Bronchial epithelial cell (primary cell): ENCODE measurements around the gene KRT24. TPM values are rescaled to one million over a fixed set of nuclear protein-coding genes. Genes with fewer than 3 reads are reported as not detected.
A peak's percentile ranks its signal among the peaks of the same experiment; 100 is the strongest.

ENCODE experiments used
- DNase-seq: peaks from one replicate; pipeline ENCODE4 v3.0.0-alpha.2; 2010; ENCODE audit warnings: low read depth
- FAIRE-seq: peaks from 2 replicates; lab custom pipeline; 2011; peaks lifted over from hg19 to GRCh38; lab: Jason Lieb, UNC
- H3K27me3 ChIP-seq: 2 replicates; pipeline ENCODE4 v1.5.1; 2011; ENCODE audit warnings: low read length; ENCODE audit not compliant: control insufficient read depth, insufficient read depth
- H3K36me3 ChIP-seq: 2 replicates; pipeline ENCODE4 v1.5.1; 2011; ENCODE audit warnings: low read length; ENCODE audit not compliant: control insufficient read depth, insufficient read depth
- H3K4me3 ChIP-seq: 2 replicates; pipeline ENCODE4 v1.5.1; 2011; ENCODE audit warnings: mild to moderate bottlenecking, low read depth, low read length, control low read depth
- total RNA-seq: library from RNA; depleted of rRNA; stranded (reverse); fragments of >200 nt; gene quantifications from 2 replicates; pipeline ENCODE4 v1.2.1, GENCODE V29; 2014
- TF ChIP-seq, protein P1 (sequence below): IDR thresholded peaks from 2 replicates; pipeline ENCODE4 v1.5.1; 2011; ENCODE audit warnings: mild to moderate bottlenecking, moderate library complexity, low read length, control low read depth, inconsistent platforms; ENCODE audit not compliant: insufficient read depth, severe bottlenecking

Gene KRT24
- total RNA-seq, 1 donor from 2014 or later: 1.6 TPM

DNA sequence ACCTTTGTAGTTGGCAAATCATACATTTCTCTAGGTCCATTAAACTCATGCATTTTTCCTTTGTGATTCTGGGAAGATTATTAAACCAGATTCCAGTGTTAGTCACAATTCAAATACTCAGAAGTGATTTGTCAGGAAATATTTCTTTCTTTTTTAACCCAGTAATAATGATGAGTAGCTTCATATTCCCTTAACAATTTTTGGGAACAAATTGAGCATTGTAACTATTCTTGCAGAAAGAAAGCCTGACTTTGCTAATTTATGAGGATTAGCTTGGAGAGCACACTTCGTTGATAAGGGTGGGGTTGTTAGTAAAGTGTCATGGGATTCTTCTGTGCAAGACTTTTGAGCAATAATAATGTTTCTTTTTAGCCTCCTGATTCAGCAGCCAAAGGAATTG lies 18.7 kb upstream of the KRT24 start:
- FAIRE-seq: no peak
- Histone ChIP-seq H3K27me3 (peaks cover 2% of the 10 kb centered on the region), H3K36me3 (no peaks in the 10 kb centered on the region), H3K4me3 (no peak overlapping the region)
- TF ChIP-seq, protein P1, sequence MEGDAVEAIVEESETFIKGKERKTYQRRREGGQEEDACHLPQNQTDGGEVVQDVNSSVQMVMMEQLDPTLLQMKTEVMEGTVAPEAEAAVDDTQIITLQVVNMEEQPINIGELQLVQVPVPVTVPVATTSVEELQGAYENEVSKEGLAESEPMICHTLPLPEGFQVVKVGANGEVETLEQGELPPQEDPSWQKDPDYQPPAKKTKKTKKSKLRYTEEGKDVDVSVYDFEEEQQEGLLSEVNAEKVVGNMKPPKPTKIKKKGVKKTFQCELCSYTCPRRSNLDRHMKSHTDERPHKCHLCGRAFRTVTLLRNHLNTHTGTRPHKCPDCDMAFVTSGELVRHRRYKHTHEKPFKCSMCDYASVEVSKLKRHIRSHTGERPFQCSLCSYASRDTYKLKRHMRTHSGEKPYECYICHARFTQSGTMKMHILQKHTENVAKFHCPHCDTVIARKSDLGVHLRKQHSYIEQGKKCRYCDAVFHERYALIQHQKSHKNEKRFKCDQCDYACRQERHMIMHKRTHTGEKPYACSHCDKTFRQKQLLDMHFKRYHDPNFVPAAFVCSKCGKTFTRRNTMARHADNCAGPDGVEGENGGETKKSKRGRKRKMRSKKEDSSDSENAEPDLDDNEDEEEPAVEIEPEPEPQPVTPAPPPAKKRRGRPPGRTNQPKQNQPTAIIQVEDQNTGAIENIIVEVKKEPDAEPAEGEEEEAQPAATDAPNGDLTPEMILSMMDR: no peak
- DNase-seq: peak; percentile 22

DNA sequence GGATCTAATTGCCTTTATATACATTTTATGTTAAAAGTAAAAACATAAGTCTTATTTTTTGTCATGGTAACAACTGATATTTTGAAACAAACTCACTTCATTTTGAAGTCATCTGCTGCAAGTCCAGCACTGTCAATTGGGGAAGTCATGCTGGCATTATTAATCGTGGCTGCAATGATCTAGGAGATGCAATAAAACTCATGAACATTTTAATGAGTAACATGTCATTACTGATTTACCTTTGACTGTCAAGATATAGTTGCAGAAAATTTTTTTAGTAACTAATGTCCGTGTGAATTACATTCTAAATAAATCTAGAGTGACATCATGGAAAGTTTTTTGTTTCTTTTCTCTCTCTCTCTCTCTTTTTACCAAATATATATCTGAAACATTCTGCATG lies 17.3 kb upstream of the KRT24 start:
- TF ChIP-seq, protein P1: no peak
- no peak for DNase-seq
- H3K36me3 ChIP-seq: no peaks in the 10 kb centered on the region
- no peak overlapping the region for H3K4me3 ChIP-seq
- peaks cover 2% of the 10 kb centered on the region for H3K27me3 ChIP-seq
- no peak for FAIRE-seq

DNA sequence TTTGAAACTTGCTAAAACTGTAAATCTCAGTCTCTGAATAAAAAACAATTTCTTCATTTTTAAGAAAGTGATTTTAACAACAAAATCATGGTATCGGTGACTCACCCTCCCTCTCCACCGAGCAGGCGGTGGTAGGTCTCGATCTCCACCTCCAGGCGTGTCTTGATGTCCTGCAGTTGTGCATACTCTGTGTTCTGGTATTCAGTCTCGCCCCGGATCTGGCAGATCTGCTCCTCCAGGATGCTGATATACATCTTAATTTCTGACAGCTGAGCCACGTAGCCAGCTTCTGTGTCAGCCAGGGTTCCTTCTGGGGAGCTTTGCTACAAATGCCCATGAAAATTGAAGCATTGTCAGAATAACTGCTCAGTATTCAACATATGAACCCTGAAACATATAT lies 15.4 kb upstream of the KRT24 start:
- Histone ChIP-seq H3K36me3 (no peaks in the 10 kb centered on the region), H3K27me3 (peaks cover 2% of the 10 kb centered on the region), H3K4me3 (no peak overlapping the region)
- TF ChIP-seq, protein P1: no peak
- DNase-seq (no peak), FAIRE-seq (no peak)

DNA sequence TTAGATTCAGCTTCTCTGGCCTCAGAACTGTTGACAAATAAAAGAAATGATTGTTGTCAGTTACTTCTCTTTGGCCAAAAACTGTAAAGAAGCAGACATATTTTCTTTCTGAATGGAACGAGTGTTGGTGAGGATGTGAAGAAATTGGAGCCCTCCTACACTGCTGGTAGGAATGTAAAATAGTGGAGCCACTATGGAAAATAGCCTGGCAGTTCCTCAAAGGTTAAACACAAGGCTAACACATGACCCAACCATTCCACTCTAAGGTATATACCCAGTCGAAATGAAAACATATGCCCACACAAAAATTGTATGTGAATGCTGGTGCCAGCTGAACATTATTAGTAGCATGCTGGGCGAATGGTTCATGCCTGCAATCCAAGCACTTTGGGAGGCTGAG lies 14.2 kb upstream of the KRT24 start:
- H3K4me3 ChIP-seq: no peak overlapping the region
- TF ChIP-seq, protein P1: no peak
- no peaks in the 10 kb centered on the region for H3K36me3 ChIP-seq
- DNase-seq: no peak
- H3K27me3 ChIP-seq: peaks cover 2% of the 10 kb centered on the region
- no peak for FAIRE-seq

DNA sequence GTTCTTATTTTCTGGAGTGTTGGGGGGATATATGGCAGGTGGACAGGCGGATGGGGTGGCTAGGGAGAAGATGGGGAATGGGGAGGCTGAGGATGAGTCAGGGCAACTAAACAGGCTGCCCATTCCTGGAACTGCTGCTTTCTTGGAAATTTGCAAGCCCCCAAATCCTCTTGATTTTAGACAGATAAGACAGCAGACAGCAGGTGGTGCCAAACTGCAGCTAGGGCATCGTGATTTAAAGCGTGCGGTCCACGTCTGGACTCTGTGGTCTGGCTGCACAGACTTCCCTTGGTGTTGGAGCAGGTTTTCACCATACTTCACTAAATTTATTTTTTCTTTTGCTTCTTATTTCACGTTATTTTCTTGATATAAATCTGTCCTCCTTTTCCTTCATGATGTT lies 10.9 kb upstream of the KRT24 start:
- TF ChIP-seq, protein P1: no peak

DNA sequence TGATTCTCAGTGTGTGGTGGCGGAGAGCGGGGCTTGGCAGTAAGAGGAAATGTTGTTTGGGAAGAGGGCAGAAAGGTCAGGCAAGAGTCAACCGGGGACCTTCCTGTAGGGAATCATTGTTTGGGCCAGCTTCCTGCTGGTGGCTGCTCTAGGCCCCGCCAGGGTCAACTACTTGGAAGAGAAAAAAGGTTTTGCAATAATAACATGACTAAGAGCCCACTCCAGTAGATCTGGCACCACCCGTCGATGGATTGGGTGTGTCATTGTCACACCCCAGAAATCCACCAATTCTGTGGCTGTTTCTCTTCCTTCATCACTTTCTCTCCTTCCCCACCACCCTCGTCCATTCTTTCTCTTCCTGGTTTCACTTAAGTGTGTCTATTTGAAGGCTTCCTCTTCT lies 4.2 kb upstream of the KRT24 start:
- FAIRE-seq (peak; percentile 28), DNase-seq (peak; percentile 51)
- H3K27me3 ChIP-seq: no peaks in the 10 kb centered on the region
- H3K4me3 ChIP-seq: no peak overlapping the region
- H3K36me3 ChIP-seq: no peaks in the 10 kb centered on the region
- TF ChIP-seq, protein P1: no peak

More for the DNA sequence above, 10.9 kb upstream of the KRT24 start:
- Histone ChIP-seq H3K27me3 (no peaks in the 10 kb centered on the region), H3K4me3 (no peak overlapping the region), H3K36me3 (no peaks in the 10 kb centered on the region)
- FAIRE-seq: no peak
- no peak for DNase-seq
